HG02571 (cell line): ENCODE results near the gene ITPR2.
"Not testable (repeated sequence)": the region's sequence is repeated elsewhere in the genome, so short reads cannot be mapped to it uniquely, and the experiment has no call there.

Experiments used
- ATAC-seq: cut with Tn5 transposase; IDR thresholded peaks from one replicate; pipeline ENCODE4 v1.9.1; 2021; ENCODE audit warnings: mild to moderate bottlenecking, moderate library complexity; ENCODE audit not compliant: unreplicated experiment

Gene ITPR2

DNA sequence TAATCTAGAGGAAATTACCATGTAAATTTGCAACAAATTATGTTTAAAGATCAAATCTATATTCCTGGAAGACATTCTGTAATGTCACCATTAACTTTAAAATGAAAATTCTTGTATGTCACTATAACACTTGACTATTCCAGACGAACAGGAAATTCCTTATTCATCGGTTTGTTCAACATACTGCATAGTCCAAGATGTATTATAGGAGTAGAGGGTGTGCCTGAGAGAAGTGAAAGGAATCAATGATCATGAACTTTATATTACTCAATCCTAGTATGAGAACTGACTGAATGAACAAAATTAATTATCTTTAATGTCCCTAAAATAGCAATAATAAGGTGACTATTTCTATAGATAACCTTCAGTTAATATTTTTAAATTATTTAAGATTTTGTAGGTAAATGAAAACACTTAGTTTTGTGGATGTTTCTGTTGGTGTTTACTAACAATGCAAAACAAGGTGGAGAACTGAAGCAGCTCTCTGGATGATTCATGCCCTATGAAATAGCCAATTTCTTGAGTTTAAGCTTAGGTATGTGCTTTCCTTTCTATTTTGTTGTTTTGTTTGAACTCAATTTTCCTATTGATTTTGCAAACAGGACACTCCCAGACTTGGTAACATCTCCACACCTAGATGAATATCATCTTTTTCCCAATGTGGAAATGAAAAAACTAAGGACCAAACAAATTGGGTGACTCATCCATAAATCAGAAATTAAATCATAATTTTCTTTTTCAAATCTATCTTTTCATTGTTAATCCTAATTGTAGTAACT, 18.2 kb upstream of the ITPR2 start:
- no peak for ATAC-seq

DNA sequence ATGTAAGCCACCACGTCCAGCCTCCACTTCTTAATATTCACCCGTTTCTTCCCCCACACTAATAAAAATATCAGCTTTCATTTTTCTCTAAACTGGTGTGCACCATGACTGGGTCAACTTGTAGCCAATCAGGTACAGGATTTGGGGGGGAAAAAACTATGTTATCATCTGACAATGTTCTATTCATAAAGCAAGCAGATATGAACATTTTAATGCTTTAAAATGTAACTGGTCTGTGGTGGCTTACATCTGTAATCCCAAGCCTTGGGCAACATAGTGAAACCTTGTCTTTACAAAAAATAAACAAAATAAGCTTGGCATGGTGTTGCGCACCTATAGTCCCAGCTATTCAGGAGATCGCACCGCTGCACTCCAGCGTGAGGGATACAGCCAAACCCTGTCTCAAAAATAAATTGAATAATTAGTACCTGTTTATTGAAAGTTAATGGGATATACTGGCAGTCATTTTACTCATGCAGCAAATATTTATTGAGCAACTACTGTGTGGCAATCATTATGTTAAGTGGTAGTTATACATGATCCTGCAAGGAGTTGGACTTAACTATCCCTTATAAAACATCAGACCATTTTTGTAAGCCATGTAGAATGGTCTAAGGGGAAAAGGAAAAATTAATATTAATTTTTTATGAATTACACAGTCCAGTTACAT, 15.3 kb upstream of the ITPR2 start:
- no peak for ATAC-seq

DNA sequence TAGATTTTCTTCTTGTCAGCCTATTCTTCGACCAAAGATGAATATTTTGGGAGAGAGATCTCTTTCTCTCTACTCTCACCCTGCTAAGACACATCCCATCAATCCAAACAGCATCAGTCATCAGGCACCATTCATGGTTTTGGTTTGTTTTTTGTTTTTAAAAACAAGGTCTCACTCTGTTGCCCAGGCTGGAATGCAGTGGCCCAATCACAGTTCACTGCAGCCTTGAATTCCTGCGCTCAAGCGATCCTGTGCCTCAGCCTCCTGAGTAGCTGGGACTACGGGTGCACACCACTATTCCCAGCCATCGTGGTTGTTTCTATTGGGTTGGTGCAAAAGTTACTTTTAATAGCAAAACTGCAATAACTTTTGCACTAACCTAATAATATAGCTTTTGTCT, 14.4 kb upstream of the ITPR2 start:
- no peak for ATAC-seq

DNA sequence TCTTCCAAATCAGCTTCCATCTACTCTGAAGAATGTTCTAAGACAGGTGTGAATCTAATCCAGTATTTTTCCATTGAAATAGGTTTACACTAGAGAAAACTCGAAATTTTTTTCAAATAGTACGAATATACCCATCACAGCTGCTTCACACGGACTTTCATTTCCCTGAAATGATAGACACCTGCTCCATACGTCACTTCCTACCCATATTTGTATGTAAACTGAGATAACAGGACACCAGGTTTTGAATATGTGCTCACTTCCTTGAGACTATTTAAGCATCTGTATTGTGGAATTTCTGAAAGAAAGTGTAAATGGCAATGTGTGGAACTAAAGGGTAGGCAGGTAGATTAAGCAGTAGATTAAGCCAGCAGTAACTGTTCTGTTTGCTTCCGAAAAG, 13.4 kb upstream of the ITPR2 start:
- ATAC-seq = no peak

DNA sequence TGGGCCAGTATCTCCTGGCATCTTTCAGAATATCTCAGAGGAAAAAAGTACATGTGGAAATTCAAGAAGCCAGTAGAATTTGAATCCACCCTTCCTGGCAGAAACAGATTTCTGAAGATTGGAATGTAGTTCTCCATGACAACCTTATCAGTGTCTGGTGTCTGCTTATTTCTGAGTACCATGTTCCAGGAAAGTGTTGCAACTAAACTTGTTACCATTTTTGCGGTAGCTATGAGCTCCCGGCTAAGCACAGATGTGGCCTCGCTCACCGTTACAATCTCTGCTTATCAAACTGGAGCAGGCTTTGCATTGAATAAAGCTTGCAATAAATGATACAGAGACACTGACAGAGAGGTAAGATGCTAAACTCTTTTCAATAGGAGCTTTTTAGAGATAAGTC, 13.0 kb upstream of the ITPR2 start:
- no peak for ATAC-seq

DNA sequence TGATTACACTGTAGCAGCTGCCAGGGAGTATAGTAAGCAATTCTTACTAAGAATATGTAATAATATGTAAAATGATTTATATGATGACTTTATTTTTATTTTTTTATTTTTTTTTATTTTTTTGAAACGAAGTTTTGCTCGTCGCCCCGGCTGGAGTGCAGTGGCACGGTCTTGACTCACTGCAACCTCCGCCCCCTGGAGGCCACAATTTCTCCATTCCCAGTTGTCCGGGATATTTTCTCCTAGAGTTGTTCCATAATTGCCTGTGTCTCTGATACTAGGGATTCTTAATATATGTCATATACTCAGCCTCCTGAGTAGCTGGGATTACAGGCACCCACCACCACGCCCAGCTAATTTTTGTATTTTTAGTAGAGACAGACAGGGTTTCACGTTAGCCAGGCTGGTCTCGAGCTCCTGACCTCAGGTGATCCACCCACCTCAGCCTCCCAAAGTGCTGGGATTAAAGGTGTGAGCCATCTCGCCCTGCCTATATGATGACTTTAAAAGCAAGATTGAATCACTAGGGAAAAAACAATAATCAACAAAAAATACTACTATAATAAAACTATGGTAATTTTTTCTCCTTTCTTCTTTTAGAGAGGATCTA, 12.2 kb upstream of the ITPR2 start:
- no peak for ATAC-seq

DNA sequence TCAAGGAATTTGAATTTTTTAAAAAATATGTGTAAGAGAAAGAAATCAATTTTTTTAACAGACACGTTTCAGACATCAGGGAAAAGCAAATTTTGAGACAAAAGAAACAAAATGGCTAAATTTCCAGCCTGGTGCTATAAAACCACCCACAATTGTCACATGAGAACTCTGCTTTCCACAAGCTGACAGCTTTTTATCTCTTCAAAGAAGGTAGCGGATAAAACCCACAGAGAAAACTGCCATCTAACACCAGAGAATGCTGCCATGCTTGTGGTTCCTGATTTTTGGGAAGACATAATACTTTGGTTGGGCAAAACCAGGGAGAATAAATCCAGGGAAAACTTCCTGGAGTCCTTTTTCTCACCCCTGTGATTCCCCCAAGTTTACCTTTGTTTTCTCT, 10.3 kb upstream of the ITPR2 start:
- ATAC-seq = no peak

DNA sequence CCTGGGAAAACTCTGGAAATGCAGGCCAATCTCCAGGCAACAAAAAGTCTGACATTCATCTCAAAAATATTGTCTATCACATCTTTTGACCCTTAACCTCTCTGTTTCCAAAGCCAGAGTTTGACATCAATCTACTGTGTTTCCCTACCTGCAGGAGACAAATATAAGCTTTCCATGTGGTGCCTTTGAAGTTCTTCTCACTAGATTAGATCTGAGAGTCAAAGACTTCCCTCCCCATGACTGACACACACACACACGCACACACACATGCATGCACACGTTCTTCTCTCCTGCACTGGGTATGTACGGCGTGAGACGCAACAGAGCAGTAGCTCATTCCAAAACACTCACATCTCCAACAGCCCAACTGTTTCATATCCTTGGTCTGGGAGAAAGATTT, 8.1 kb upstream of the ITPR2 start:
- no peak for ATAC-seq

DNA sequence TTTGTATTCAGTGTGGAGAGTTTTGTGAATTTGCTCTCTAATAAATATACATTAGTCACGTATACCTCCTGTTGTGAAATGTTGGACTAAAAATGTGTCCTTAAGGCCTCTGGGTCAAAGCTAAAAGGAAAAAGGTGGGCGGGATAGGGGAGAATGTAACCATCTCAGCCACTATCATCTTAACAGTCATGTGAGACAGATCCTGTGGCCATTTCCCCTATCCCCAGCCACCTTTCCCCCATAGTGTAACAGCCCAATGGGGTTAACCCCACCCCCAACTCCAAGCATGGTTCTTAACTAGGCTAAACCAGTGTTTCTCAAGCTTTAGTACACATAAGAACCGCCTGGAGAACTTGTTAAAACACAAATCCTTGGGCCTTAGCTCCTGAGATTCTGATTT, 6.5 kb upstream of the ITPR2 start:
- no peak for ATAC-seq

DNA sequence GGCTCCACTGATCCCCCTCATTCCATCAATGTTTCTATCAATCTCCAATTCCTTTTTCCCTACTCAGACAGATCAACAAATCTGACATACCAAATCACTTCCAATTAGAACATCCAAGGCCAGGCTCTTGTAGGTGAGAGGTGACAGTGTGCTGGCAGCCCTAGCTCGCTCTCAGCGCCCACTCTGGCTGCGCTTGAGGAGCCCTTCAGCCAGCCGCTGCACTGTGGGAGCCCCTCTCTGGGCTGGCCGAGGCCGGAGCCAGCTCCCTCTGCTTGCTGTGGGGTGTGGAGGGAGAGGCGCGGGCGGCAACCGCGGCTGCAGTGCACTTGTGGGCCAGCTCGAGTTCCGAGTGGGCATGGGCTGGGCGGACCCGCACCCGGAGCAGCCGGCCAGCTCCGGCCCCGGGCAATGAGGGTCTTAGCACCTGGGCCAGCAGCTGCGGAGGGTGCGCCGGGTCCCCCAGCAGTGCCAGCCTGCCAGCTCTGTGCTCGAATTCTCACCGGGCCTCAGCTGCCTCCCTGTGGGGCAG, 6.0 kb upstream of the ITPR2 start:
- ATAC-seq = no peak

DNA sequence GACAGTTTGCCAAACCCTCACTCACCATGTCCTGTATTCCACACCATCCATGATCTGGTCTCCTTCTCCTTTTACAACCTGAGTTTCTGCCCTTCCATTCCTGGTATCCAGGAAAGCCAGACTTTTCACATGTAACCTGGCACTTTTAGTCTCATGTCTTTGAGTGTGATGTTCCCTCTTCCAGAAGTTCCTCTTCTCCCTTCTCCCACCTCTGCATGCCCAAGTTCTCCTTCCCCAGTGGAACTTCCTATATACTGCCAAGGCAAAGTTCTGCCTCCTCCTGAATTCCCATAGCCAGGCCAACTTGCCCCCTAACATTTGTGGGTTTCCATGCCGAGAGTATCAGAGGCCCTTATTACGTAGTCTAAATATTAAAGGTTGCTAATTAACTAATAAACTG, 3.2 kb upstream of the ITPR2 start:
- no peak for ATAC-seq

DNA sequence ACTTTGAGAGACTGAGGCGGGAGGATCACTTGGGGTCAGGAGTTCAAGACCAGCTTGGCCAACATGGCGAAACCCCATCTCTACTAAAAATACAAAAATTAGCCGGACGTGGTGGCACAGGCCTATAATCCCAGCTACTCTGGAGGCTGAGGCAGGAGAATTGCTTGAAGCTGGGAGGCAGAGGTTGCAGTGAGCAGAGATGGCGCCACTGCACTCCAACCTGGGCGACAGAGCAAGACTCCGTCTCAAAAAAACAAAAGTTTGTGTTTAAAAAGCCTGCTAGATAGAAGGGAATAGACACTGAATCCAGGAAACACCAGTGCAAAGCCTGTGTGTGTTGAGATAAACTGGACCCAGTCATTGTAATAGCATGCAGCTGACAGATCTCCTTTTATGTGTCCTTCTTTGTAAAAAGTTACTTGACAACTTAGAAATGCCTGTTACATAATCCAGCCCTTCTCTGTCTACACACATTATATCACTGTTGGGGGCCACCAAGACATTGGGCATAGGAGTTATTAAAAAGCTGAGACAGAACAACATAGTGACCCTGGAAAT, 1.6 kb upstream of the ITPR2 start:
- ATAC-seq = not testable (repeated sequence)

DNA sequence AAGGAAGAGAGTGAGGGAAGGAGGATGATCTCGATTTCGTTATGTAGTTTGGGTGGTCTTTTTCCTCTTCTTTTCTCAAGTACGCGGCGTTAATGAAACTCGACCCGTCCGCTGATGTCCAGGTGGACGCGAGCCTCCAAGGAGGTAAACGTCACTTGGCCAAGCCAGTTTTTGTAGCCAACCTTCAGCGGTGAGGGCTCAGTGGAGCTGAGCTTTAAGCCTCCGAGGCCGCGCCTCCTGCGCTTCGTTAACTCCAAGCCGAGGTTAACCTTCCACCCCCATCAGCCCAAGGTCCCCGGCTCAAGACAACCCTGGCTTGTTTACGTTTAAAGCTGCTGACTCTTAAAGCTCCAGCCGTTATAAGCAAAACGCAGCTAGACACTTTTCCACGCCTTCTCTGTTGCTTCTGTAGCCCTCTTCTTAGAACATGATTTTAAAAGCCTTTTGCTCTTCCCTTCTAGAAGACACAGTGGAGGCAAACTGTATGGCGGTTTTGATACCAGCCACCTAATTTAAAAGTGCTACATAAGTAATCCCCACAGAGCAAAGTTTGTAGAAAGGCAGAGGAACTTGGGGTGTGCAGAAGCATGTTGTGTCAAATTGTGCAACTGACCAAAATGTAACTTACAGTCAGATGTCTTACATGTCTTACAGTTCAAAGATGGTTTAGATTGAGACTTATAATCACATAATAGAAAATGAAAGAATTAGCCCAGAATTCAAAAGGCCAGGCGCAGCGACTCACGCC, 923 bp upstream of the ITPR2 start:
- no peak for ATAC-seq

DNA sequence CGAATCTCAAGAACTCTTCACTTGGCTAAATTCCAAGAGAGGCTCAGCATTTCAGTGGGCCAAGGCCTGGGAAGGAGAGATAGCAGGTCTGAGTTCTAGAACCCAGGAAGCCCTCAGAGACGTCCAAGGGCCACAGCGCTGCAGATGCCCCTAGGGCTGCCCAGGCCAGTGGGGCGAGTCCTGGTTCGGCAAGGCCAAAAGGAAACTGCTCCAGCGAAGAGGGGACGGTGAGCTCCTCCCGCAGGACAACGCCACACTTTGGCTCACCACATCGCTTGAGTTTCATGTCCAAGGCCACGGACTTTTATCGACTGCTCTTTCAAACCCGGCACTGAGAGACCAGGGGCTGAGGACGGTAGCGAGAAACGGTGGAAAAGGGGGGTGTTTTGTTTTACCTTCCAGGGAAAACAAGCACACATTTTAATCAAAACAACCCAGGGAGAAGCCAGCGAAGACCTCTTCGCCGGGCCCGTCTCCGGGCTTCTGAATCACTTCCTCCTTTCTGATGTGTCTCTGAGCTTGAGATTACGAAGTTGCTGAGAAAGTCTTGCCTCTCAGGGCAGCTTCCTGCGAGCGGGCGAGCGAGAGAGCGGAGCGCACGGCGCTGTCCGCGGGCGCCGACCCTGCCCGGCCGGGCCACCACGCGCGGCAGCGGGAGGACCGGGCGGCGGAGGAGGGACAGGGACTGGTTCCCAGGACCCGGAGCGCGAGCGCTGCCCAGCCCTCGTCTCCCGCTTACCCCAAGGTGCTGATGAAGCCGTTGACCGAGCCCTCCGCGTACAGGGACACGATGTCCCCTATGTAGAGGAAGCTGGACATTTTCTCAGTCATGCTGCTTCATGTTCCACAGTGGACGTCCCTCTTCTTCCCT, 808 bp downstream of the ITPR2 start:
- ATAC-seq = peak; percentile 45

DNA sequence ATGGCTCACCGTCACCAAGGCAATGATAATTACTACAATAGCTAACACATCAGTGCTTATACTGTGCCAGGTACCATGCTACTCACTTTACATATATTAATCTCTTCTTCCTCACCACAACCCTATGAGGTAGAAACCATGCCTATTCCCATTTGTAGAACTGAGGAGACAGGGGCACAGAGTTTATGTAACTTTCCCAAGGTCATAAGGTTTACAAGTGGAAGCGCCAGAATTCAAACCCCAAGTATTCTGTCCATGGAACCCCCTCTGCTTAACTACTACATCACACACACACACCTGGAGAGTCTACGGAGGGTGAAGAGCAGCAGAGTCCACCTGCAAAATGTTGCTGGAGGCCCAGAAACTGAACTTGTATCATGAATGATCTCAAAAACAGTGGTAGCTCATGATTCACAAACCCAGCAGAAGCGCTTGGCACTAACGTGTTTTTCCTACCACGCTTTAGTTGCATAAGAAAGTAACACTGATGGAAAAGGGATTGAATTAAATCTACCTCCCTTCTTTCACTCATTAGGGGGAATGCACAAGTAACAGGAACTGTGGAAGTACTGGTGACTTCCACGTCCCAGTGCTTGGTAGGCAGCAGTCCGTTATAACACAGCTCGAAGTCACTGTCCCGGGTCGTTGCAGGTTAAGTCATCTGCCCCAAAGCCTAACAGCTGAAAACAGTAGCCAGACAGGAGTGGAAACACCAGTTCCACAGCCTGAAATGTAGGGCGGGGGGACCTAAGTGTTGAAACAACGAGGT, 2.0 kb downstream of the ITPR2 start:
- no peak for ATAC-seq

DNA sequence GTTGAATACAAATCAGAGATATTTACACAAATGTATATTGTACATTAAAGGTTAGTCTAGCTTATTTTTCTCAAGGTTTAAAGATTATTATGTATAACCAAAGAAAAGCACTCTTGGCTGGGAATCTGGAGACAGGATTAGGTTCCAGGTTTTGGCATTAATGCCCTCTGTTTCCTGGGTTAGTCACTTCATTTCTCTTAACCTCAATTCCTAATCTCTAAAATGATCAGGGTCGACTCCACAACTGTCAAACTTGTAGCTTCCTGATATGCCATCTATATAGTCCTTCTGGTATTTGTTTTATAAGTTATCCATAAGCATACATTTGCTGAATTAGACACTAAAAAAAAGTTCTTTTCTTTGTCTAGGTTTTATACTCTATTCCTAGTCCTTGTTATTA, 2.6 kb downstream of the ITPR2 start:
- no peak for ATAC-seq

DNA sequence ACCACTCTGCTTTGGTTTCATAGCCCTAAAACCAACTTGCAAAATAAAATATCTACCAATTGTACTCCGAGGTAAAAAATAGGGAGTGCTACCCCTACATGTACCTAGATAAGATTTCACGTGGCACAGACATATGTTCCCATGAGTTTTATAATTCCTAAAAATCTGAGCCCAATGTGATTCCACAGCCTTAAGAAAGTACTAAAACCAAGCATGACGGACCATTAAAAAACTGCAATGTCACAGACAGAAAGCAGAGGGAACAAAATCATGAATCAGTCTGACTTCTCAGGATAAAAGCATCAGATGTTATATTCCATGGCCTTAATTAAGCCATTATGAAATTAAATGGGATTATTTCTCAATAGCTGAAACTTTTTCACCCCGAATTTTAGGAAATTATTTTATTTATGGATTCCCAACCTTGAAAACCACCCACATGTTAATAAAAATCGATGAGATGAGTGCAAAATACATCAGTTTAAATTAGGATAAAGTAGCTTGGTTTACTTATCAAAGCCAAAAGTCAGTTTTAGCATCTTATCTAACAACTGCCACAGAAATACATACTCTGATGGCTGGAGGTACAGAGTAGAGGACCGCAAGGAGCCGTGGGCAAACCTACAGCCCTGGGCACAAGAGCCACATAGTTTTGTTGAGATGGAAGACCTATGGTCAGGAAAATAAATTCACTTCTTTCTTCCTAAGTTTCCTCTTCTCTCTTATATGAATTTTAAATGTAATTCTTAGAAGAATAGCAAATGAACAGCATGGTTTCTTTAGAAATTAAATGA, 4.5 kb downstream of the ITPR2 start:
- no peak for ATAC-seq

DNA sequence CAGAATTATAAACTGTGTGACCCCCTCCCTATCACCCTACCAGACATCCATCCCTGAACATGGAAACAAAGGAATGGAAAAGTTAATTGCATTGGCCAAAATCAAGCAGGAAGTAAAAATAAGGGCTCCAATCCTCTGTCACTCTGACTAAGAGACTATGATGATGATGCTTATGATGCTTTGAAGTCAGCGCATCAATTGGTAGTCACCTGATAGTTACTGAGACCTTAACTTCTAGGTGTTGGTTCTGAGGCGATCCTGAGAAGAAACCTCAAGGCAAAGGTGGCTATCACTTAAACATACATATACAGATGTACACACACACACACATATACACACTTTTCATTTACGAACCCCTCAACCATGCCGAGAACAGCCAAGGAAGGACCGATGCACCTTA, 6.6 kb downstream of the ITPR2 start:
- ATAC-seq = no peak
